ENCODE data around the gene CEP164. TPM values are rescaled to one million over a fixed set of nuclear protein-coding genes. Genes with fewer than 3 reads are reported as not detected.
"Not testable (repeated sequence)": the region's sequence is repeated elsewhere in the genome, so short reads cannot be mapped to it uniquely, and the experiment has no call there.

CEP164 gene
- total and polyA plus RNA-seq, 2 of the 8 experiments (the other 6 are each of a cell fraction or from before 2014, with no cell fraction given): 8.4 to 20.8 TPM

DNA sequence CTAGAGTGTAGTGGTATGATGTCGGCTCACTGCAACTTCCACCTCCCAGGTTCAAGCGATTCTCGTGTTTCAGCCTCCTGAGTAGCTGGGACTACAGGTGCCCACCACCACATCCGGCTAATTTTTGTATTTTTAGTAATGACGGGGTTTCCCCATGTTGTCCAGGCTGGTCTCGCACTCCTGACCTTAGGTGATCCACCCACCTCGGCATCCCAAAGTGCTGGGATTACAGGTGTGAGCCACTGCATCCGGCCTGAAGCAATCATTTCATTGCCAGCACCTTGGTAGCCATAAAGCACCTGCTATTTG, 129.0 kb downstream of the CEP164 start:
- H3K27ac ChIP-seq (ENCODE audit: low read depth, low read length); H4K8ac ChIP-seq (ENCODE audit: extremely low read depth, insufficient read depth, low read length); FAIRE-seq; H3K27me3 ChIP-seq (replicated peaks in 1 of 4; ENCODE audit: control insufficient read depth in 3 of 4, extremely low read depth in 1 of 4, insufficient read depth in 3 of 4, low read length in 3 of 4); H3K4me3 ChIP-seq (ENCODE audit: extremely low read depth in 1 of 4, insufficient read depth in 2 of 4, low read depth in 3 of 4, low read length in 4 of 4); H2BK120ac ChIP-seq (replicated peaks; ENCODE audit: low read depth, low read length); H3K56ac ChIP-seq (replicated peaks; ENCODE audit: insufficient read length, low read depth, low read length); H3K4me2 ChIP-seq (ENCODE audit: insufficient read depth in 1 of 2, low read depth in 2 of 2, low read length in 2 of 2); H2BK15ac ChIP-seq (ENCODE audit: low read length); H3K79me2 ChIP-seq (ENCODE audit: control insufficient read depth in 1 of 2, insufficient read depth in 2 of 2, low read length in 2 of 2); H3K9me3 ChIP-seq (ENCODE audit: insufficient read depth in 2 of 2, low read depth in 1 of 2, low read length in 1 of 2); H4K91ac ChIP-seq (replicated peaks; ENCODE audit: insufficient read length, low read length); H3K4me1 ChIP-seq (replicated peaks in 1 of 4; ENCODE audit: control insufficient read depth in 3 of 4, insufficient read depth in 4 of 4, low read length in 3 of 4); H3K9ac ChIP-seq (replicated peaks in 1 of 4; ENCODE audit: extremely low read depth in 1 of 4, low read depth in 3 of 4, low read length in 3 of 4); H2AK5ac ChIP-seq (ENCODE audit: low read depth, low read length); H4K20me1 ChIP-seq (replicated peaks in 1 of 2; ENCODE audit: control insufficient read depth in 1 of 2, insufficient read depth in 2 of 2, low read length in 2 of 2); H2AFZ ChIP-seq (ENCODE audit: low read length); H2BK20ac ChIP-seq (ENCODE audit: low read length); H2BK12ac ChIP-seq (ENCODE audit: low read depth, low read length); H3K23me2 ChIP-seq (ENCODE audit: low read depth, low read length); H3K79me1 ChIP-seq (ENCODE audit: low read depth, low read length); H3K14ac ChIP-seq (ENCODE audit: insufficient read length); DNase-seq (ENCODE audit: low read depth in 1 of 2, low spot score in 2 of 2); H3K36me3 ChIP-seq (ENCODE audit: control insufficient read depth in 2 of 4, insufficient read depth in 4 of 4, low read length in 3 of 4); H3K4ac ChIP-seq (replicated peaks; ENCODE audit: insufficient read length, low read depth, low read length); H3K18ac ChIP-seq (ENCODE audit: extremely low read depth, low read length); H4K5ac ChIP-seq (ENCODE audit: insufficient read length, low read depth, low read length); H3K23ac ChIP-seq (ENCODE audit: insufficient read length); H2BK5ac ChIP-seq (ENCODE audit: low read depth, low read length): not testable (repeated sequence)
- CTCF ChIA-PET (ENCODE audit: partially characterized antibody): interaction anchor here (0.8 to 6.0 kb wide), 8 partner anchors 9 to 362 kb away, joined by 3 to 24 read pairs (median 4); no protein-coding TSS in a partner anchor
- 94% methylated on average over 7 of the region's 8 CpGs; no CpG with 5 or more reads in 1 of the 2 experiments for WGBS, 2 experiments (ENCODE audit: extremely low coverage in 1 of 2, insufficient coverage in 1 of 2, insufficient read length in 1 of 2, insufficient replicate concordance in 2 of 2, low coverage in 1 of 2, low lambda C conversion rate in 2 of 2, missing lambda C conversion rate in 1 of 2)
- POLR2A ChIA-PET (ENCODE audit: partially characterized antibody): interaction anchor here (1.7 kb wide), 1 partner anchor 13 kb away, joined by 4 read pairs; no protein-coding TSS in a partner anchor
